DMS53 (cell line): ENCODE data around the gene PHACTR1.
A peak's percentile ranks its signal among the peaks of the same experiment; 100 is the strongest.
"Not testable (repeated sequence)": the region's sequence is repeated elsewhere in the genome, so short reads cannot be mapped to it uniquely, and the experiment has no call there.

ENCODE experiments used
- DNase-seq: peaks from one replicate; lab custom pipeline; 2025; lab: John Stamatoyannopoulos, UW

Gene PHACTR1

GRCh38 chr6:12749531-12750379 lies 33.2 kb downstream of the PHACTR1 start:
- DNase-seq, result peak; percentile 88

- DNase-seq, result peak; percentile 26
Observed at GRCh38 chr6:12750416-12750815, 33.8 kb downstream of the PHACTR1 start.

DNA sequence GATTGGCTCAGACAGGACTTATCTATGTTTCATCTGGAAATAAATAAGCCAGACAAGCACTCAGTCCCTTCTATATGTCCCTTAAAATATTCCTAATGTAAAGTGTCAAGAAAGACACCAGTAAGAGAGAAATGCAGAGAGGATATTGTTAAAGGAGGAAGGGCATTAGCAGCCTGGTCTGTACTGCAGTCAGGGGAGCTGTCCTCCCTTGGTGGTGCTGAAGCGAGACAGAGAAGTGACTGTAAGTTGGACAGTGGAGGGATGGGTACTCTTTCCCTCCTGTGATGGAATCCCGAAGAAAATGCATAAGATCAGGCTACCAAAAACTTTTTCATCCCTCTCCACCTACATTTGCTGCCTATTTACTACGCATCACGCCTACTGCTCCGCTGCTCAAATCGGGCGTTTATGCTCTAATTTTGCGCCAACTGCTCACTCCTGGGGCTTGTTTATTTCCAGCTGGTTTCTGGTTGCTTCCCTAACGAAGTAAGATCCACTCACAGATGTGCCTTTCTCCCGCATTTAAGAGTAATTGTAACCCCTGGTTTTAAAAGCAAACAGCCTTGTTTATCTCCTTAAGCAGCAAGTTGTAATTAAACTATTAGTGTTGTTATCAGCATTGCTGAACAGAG lies 35.2 kb downstream of the PHACTR1 start:
- DNase-seq, result peak; percentile 47

DNA sequence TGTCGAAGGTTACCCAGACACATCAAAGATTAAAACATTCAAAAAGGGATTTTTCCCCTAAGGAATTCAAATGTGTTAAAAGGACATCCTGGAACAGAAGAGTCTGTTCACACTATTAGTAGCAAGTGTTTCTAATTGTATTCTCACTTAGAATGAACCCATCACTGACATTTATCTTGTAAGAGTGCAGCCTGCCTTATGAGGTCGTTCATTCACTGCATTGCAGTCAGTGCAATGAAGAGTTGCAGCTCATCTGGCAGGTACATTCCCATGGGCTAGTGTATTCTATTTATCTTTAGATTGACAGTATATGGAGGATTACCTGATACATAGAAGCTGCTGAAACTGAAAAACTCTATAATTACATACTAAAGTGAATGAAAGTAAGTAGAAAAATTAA lies 36.5 kb downstream of the PHACTR1 start:
- DNase-seq, result no peak

GRCh38 chr6:12760226-12760625 lies 43.7 kb downstream of the PHACTR1 start:
- no peak for DNase-seq

GRCh38 chr6:12760911-12761310 lies 44.3 kb downstream of the PHACTR1 start:
- DNase-seq, result no peak

- no peak for DNase-seq
Observed at GRCh38 chr6:12761376-12762115, 45.0 kb downstream of the PHACTR1 start.

DNA sequence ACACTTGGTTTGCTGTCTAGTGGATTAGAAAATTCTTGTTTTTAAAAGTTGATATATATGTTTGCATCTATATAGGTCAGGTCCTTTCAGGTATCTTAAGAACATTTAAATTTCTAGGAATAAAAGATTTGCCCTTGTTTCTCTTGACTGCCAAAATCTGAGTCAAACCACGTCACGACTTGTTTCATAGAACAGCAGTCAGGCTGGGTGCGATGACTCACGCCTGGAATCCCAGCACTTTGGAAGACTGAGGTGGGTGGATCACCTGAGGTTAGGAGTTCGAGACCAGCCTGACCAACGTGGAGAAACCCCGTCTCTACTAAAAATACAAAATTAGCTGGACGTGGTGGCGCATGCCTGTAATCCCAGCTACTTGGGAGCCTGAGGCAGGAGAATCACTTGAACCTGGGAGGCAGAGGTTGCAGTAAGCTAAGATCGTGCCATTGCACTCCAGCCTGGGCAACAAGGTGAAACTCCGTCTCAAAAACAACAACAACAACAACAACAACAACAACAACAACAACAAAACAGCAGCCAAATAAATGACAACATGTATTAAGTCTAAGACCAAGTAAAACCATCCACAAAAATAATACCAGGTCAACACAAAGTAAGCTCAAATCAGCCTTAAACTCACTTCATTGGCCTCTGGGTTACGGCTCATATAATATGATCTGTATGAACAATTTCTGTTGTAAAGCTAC lies 46.3 kb downstream of the PHACTR1 start:
- not testable (repeated sequence) for DNase-seq

DNA sequence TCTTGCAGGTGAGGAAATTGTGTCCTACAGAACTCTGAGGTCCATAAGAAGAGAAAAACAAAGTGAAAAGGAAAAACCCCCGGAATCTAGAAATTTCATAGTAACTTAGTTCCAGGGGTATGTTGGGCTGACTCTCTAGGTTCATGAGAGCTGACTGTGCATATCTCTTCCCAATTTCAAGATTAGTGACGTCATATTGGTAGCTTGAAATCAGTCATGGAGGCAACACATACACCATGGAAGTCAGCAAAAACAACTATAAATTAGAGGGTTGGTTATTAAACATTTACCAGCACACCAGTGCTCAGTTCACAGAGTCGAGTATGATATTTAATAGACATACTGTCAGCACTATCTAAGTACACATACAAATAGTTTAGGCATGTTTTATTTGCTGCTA lies 49.8 kb downstream of the PHACTR1 start:
- no peak for DNase-seq

DNA sequence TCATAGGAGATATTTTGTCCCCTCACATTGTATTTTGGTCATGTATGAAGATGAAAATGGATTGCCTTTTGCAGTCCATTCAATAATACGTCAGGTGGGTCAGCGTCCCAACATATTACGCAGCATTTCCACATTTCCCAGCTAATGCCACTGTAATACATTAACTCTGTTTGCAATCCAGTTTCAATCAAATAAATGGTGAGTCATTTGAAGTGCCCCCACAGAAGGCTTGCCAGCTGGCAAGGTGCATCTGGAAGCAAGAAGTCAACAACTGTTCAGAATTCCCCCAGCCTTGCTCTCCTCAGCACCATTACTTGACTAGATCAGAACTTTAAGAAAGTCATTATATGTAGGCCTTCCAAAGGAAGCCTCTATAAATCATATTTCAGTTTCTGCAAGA lies 50.4 kb downstream of the PHACTR1 start:
- DNase-seq, result peak; percentile 90

DNA sequence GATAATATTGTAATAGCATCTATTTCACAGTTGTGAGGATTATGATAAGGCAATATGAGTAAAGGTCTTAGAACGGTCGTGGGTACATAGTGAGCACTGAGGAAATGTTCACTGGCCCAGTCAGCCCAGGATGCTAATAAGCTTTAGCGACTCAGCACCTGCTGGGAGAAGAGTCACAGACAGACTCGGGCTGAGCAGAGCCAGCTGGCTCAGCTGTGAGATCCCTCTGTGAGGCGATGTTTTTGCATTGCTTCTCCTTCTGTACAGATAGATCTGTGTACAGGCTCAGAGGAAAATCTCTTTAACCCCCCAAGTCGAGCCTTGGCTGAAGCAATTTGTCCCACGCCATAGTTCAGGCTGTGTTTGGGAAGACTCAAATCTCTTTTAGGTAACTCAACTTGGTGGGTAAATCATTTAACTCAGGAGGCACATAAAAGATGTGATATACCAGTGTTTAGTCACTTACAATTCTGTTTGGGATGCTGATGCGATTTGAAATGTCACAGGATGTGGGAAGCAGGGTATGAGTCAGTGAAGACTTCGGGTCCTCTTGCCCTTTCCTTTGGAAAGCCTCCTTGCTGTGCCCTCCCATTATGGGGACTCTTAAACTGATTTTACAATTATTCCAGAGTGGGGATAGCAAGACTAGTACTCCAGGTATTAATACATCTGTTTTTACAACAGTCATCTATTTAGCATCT lies 53.1 kb downstream of the PHACTR1 start:
- peak; percentile 58 for DNase-seq

- no peak for DNase-seq
Observed at GRCh38 chr6:12772416-12772815, 55.8 kb downstream of the PHACTR1 start.

GRCh38 chr6:12776291-12776690 lies 59.7 kb downstream of the PHACTR1 start:
- DNase-seq, result no peak

GRCh38 chr6:12779772-12780171 lies 63.2 kb downstream of the PHACTR1 start:
- DNase-seq, result no peak

- DNase-seq, result no peak
Observed at GRCh38 chr6:12782136-12782535, 65.6 kb downstream of the PHACTR1 start.

DNA sequence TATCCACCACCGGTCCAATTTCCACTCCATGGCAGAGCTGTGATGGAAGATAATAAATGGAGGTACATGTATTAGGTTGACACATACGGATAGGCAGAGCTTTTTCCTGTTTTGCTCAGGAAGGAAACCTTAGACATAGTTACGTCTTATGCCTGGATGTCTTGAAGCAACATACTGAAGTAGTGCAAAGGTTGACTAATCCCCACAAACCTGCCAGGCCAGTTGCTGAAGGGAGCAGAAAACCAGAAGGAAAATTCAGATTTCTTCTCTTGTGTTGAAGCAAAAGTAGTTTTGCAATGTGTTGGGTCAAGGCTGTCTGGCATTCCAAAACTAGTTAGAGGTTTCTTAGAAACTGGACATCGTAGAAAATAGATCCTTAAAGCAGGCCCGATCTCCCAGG lies 68.7 kb downstream of the PHACTR1 start:
- DNase-seq, result no peak

DNA sequence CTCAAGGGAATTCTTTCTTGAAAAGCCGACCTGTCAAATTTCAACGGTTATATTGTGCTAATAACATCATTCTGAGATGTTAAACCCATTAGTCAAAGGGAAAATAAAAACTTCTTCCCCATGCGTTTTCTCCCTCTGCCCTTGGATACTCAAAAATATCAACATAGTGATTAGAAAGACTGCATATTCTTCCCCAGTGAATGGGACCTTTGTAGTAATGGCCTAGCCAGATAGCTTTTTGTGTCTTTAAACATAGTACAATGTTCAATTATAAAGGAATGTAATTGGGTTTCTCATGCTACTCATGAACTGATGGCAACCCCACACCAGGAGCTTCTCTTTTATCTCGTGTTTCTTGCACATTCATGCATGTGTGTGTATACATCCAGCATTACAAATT lies 69.4 kb downstream of the PHACTR1 start:
- DNase-seq, result no peak

DNA sequence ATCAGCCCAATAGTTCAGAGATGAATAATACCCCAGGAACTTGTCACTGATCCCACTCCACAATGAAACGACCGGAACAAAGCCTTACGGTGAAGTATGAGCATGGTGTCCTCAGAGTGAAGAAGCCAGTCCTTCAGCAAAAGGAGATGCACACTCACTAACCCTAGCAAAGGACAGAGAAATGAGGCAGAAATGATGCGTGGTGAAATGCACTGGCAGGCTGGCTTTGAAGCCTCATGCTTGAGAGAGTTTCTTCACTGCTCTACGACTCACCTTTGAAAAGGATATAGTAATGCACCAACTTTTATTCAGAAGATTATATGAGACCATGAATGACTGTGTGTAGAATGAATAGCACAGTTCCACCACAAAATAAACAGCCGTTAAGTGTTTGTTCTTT lies 74.8 kb downstream of the PHACTR1 start:
- peak; percentile 69 for DNase-seq

GRCh38 chr6:12798326-12798725 lies 81.8 kb downstream of the PHACTR1 start:
- no peak for DNase-seq

GRCh38 chr6:12800120-12800519 lies 83.6 kb downstream of the PHACTR1 start:
- DNase-seq, result no peak

- no peak for DNase-seq
Observed at GRCh38 chr6:12801141-12801540, 84.6 kb downstream of the PHACTR1 start.

DNA sequence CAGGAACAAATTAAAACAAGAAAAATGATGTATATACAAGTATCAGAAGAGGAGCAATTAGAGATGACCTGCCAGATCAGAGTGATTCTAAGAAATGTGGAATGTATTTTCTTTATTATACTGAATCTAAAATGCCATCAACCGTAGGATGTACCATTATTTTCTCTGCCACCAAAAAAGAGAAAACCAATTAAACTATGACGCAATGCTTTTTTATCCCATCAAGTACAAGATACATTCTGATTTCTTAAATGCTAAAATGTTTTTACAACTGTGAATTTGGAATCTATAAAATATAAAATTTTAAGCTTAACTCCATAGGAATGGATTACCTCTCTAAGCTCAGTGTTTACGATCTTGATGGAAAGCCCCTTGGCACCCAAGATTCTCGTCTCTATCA lies 85.9 kb downstream of the PHACTR1 start:
- DNase-seq, result no peak
